Endothelial cell of umbilical vein (primary cell): Measurements from ENCODE around the gene KRTAP4-4. TPM values are rescaled to one million over a fixed set of nuclear protein-coding genes. Genes with fewer than 3 reads are reported as not detected.

Experiments used
- BruUV-seq: library from RNA; stranded (reverse); fragments of 400-500 nt; replicated peaks from 2 replicates; lab custom pipeline; 2021; lab: Mats Ljungman, UMichigan
- CTCF ChIA-PET: fragments of 300-600, 350-600 bp; sonication (Branson Sonifier 250); formaldehyde crosslinking; loops from one replicate; lab custom pipeline; 2021; ENCODE audit warnings: antibody characterized with exemption, inconsistent platforms; lab: Charles Lee
- POLR2A ChIA-PET: fragments of 300-600, 350-600 bp; sonication (Branson Sonifier 250); formaldehyde crosslinking; loops from one replicate; lab custom pipeline; 2021; ENCODE audit warnings: antibody characterized with exemption, inconsistent platforms; lab: Charles Lee
- DNase-seq: peaks from one replicate; pipeline ENCODE4 v3.0.0-alpha.2; 2011; ENCODE audit warnings: low read depth, low spot score
- FAIRE-seq: peaks from 2 replicates; lab custom pipeline; 2011; peaks lifted over from hg19 to GRCh38; lab: Jason Lieb, UNC
- H2AFZ ChIP-seq: 2 replicates; pipeline ENCODE4 v1.6.0; 2012; ENCODE audit warnings: low read depth, low read length, control low read depth, inconsistent platforms
- H3K27ac ChIP-seq: 2 replicates; pipeline ENCODE4 v1.5.1; 2011; ENCODE audit warnings: low read depth, mild to moderate bottlenecking, control low read depth, low read length, moderate library complexity; ENCODE audit not compliant: insufficient read depth
- H3K27me3 ChIP-seq, 2 experiments: 2 replicates each; pipeline versions ENCODE4 v1.6.0 to v1.6.1; 2011; ENCODE audit warnings: low read length in 2 of 2, mixed read lengths in 1 of 2; ENCODE audit not compliant: control insufficient read depth in 2 of 2, insufficient read depth in 2 of 2
- H3K36me3 ChIP-seq, 2 experiments: 2 replicates in 1 of 2; 3 replicates in 1 of 2; pipeline ENCODE4 v1.5.1; 2011; ENCODE audit warnings: low read length in 2 of 2, mild to moderate bottlenecking in 1 of 2, moderate library complexity in 1 of 2; ENCODE audit not compliant: control insufficient read depth in 2 of 2, insufficient read depth in 2 of 2; ENCODE audit errors: extremely low read depth in 1 of 2
- H3K4me1 ChIP-seq: 3 replicates; pipeline ENCODE4 v1.5.1; 2011; ENCODE audit warnings: mild to moderate bottlenecking, low read length; ENCODE audit not compliant: control insufficient read depth, insufficient read depth; ENCODE audit errors: extremely low read depth
- H3K4me2 ChIP-seq: 2 replicates; pipeline ENCODE4 v1.6.1; 2011; ENCODE audit warnings: low read length, control low read depth, mixed read lengths; ENCODE audit not compliant: insufficient read depth
- H3K4me3 ChIP-seq, 3 experiments: fragments of 200-600 bp in 1 of 3; sonication (generic), shearing (Covaris generic) in 1 of 3; replicated peaks in 1 of 3; 2 replicates each; pipeline ENCODE4 v1.5.1; 2011 to 2016; ENCODE audit warnings: control low read depth in 3 of 3, low read length in 3 of 3, mild to moderate bottlenecking in 2 of 3, inconsistent platforms in 1 of 3, low read depth in 1 of 3, moderate library complexity in 1 of 3; ENCODE audit not compliant: insufficient read depth in 1 of 3
- H3K79me2 ChIP-seq: 2 replicates; pipeline ENCODE4 v1.6.0; 2012; ENCODE audit warnings: low read length, inconsistent platforms; ENCODE audit not compliant: control insufficient read depth, insufficient read depth
- H3K9ac ChIP-seq: replicated peaks from 2 replicates; pipeline ENCODE3; 2011; ENCODE audit warnings: low read length, control low read depth; ENCODE audit not compliant: insufficient read depth; ENCODE audit errors: extremely low read depth
- H3K9me1 ChIP-seq: replicated peaks from 3 replicates; pipeline ENCODE4 v1.6.0; 2011; ENCODE audit warnings: mild to moderate bottlenecking, low read length; ENCODE audit not compliant: control insufficient read depth, insufficient read depth; ENCODE audit errors: extremely low read depth
- H3K9me3 ChIP-seq: replicated peaks from 2 replicates; pipeline ENCODE4 v1.5.1; 2012; ENCODE audit warnings: low read length, inconsistent platforms; ENCODE audit not compliant: control insufficient read depth, insufficient read depth
- H4K20me1 ChIP-seq: replicated peaks from 2 replicates; pipeline ENCODE3; 2011; ENCODE audit warnings: mild to moderate bottlenecking, low read length; ENCODE audit not compliant: control insufficient read depth, insufficient read depth; ENCODE audit errors: extremely low read depth
- CTCF ChIP-seq, 2 donors: IDR thresholded peaks; 1 replicate in 1 of 2; 2 replicates in 1 of 2; pipeline ENCODE4 v1.5.1; 2011; ENCODE audit warnings: low read length in 2 of 2, mild to moderate bottlenecking in 2 of 2, moderate library complexity in 2 of 2, control low read depth in 1 of 2, inconsistent platforms in 1 of 2, low read depth in 1 of 2; ENCODE audit not compliant: insufficient read depth in 1 of 2; ENCODE audit errors: extremely low read depth in 1 of 2
- EZH2 ChIP-seq: IDR thresholded peaks from 2 replicates; pipeline ENCODE4 v1.6.1; 2012; ENCODE audit warnings: borderline replicate concordance, low read depth, mild to moderate bottlenecking, moderate library complexity, low read length, inconsistent platforms; ENCODE audit not compliant: severe bottlenecking
- FOS ChIP-seq: IDR thresholded peaks from 2 replicates; pipeline ENCODE4 v1.6.1; 2011; ENCODE audit warnings: mild to moderate bottlenecking, low read length, moderate library complexity, borderline replicate concordance; ENCODE audit not compliant: insufficient read depth
- GATA2 ChIP-seq: IDR thresholded peaks from 2 replicates; pipeline ENCODE4 v1.7.0; 2011; ENCODE audit warnings: low read depth, mild to moderate bottlenecking, moderate library complexity, mixed read lengths, low read length; ENCODE audit not compliant: insufficient read length, insufficient read depth
- JUN ChIP-seq: IDR thresholded peaks from 2 replicates; pipeline ENCODE4 v1.6.1; 2011; ENCODE audit warnings: borderline replicate concordance, low read depth; ENCODE audit not compliant: insufficient read length, insufficient read depth
- MAX ChIP-seq: IDR thresholded peaks from 2 replicates; pipeline ENCODE4 v1.6.1; 2011; ENCODE audit not compliant: insufficient read depth, insufficient read length
- MYC ChIP-seq: IDR thresholded peaks from one replicate; pipeline ENCODE4 v1.6.1; 2011; ENCODE audit warnings: mild to moderate bottlenecking, low read depth, low read length
- POLR2A ChIP-seq: IDR thresholded peaks from 2 replicates; pipeline ENCODE4 v1.6.1; 2012; ENCODE audit warnings: low read depth, mild to moderate bottlenecking, control low read depth, low read length
- POLR2AphosphoS5 ChIP-seq: IDR thresholded peaks from 2 replicates; pipeline ENCODE4 v1.6.1; 2012; ENCODE audit warnings: low read depth, mild to moderate bottlenecking, control low read depth, low read length, moderate library complexity; ENCODE audit not compliant: insufficient read depth
- dilution Hi-C: fragments of 300-500 bp; cut with MboI; formaldehyde crosslinking; loops from one replicate; pipeline ENCODE4 v1.15.0; 2019; ENCODE audit warnings: low sequenced_read_pairs; ENCODE audit not compliant: extremely low pct_ligation_motif_present
- intact Hi-C: fragments of 100-400 bp; cut with micrococcal nuclease; formaldehyde crosslinking; loops from one replicate; pipeline ENCODE4 v1.10.0; 2022
- polyA plus RNA-seq, 4 experiments: library from polyadenylated mRNA; depleted of rRNA in 3 of 4; stranded (reverse) in 3 of 4; unstranded in 1 of 4; fragments of >200 nt; gene quantifications; 2 replicates each; pipeline versions ENCODE4 v1.2.1 to v1.2.3, GENCODE V29; 2011 to 2012; ENCODE audit warnings: missing spikeins in 1 of 4
- total RNA-seq: library from RNA; stranded (reverse); gene quantifications from 2 replicates; pipeline ENCODE4 v1.2.3, GENCODE V29; 2021

KRTAP4-4 gene
- total and polyA plus RNA-seq, 2 donors (not counting 3 experiments of a cell fraction or from before 2014, with no cell fraction given): not detected

- ChIA-PET POLR2A (no interaction called here), CTCF (no interaction called here)
- H3K9me1 ChIP-seq: no peaks in the 10 kb centered on the region
- H3K27ac ChIP-seq: no peak overlapping the region
- TF ChIP-seq FOS (no peak), GATA2 (no peak), POLR2A (no peak), POLR2AphosphoS5 (no peak), MYC (no peak), JUN (no peak), MAX (no peak), EZH2 (no peak), CTCF (IDR thresholded peaks at IDR 0.05; ENCODE audit: extremely low read depth in 1 of 2, insufficient read depth in 1 of 2, low read depth in 1 of 2, low read length in 2 of 2) (no peak)
- no peak for FAIRE-seq
- intact Hi-C loops (no loop called here), dilution Hi-C loops (no loop called here)
- H3K27me3 ChIP-seq: peaks cover 0 to 5% of the 10 kb centered on the region in 2 experiments
- no peak overlapping the region for H3K4me3 ChIP-seq
- H3K9me3 ChIP-seq: no peaks in the 10 kb centered on the region
- no peaks in the 10 kb centered on the region for H3K79me2 ChIP-seq
- H3K36me3 ChIP-seq: no peaks in the 10 kb centered on the region
- no peaks in the 10 kb centered on the region for H4K20me1 ChIP-seq
- no peak overlapping the region for H3K4me2 ChIP-seq
- H3K9ac ChIP-seq: no peak overlapping the region
- no peak overlapping the region for H2AFZ ChIP-seq
- BruUV-seq: no TSS peak
- no peak for DNase-seq
- peaks cover 3% of the 10 kb centered on the region for H3K4me1 ChIP-seq
Observed at GRCh38 chr17:41116297-41116696, 44.3 kb downstream of the KRTAP4-4 start.
